Inflammatory macrophage treated with lipopolysaccharide for 1 hour (primary cell): ENCODE results near the gene PAIP2B.

Experiments used
- DNase-seq, 2 donors: peaks; one replicate each; pipeline ENCODE4 v3.0.0-alpha.2; 2020 to 2022

PAIP2B gene

GRCh38 chr2:71150082-71150816 lies 76.7 kb downstream of the PAIP2B start:
- no peak for DNase-seq

DNA sequence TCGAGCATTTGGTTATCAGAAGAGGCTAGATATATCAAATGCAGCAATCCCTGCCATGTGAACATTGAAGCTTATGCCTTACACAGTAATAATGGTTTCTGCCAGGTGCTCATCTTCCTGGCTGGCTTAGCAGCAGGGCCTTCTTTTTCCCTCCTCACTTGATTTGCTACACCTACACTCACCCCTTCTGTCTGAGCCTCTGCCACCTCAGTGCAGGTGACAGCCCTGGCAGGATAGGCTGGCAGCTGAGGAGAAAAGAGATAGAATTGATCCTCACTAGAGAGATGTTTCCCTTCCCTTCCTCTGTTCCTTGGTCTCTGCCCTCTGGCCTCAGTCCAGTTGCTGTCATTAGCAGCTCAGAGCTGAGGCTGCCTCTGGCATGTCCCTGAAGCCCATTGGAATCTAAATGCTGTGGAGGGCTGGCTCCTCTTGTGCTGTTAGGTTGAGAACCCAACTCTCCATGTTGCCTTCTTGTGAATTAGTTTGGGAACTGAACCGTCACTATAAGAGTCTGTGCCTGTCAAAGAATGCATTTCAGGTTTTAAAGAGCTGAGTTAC lies 78.3 kb downstream of the PAIP2B start:
- no peak for DNase-seq

DNA sequence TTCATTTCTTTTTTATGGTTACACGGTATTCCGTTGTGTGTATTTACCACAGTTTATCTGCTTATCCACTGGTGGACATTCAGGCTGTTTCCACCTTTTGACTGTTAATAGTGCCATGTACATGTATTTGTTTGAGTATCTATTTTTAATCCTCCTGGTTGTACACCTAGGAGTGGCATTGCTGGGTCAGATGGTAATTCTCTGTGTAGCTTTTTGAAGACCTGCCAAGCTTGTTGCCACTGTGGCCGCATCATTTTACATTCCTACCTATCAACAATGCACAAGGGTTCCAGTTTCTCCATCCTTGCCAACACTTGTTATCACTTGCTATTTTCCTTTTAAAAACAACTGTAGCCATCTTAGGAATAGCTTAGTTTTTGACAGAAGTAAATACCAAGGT lies 83.1 kb downstream of the PAIP2B start:
- no peak for DNase-seq

DNA sequence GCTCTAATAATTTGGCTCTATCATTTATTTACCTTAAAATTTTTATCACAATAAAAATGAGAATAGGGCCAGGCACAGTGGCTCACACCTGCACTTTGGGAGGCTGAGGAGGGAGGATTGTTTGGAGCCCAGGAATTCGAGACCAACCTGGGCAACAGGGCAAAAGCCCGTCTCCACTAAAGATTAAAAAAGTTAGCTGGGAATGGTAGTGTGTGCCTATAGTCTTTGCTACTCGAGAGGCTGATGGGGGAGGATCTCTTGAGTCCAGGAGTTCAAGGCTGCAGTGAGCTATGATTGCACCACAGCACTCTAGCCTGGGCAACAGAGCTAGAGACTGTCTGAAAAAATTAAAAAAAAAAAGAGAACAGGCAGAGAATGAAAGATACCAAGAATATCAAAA lies 90.7 kb downstream of the PAIP2B start:
- no peak for DNase-seq

GRCh38 chr2:71133603-71134002 lies 93.3 kb downstream of the PAIP2B start:
- DNase-seq: no peak
